AG04449 (cell line): ENCODE measurements around the gene CDK14.

Source experiments
- CTCF ChIA-PET: fragments of 350-600 bp; formaldehyde crosslinking; extraction: SDS; loops from one replicate; lab custom pipeline; 2021; ENCODE audit warnings: antibody characterized with exemption; lab: Yijun Ruan, JAX
- POLR2A ChIA-PET: fragments of 400-600, 350-600 bp; formaldehyde crosslinking; extraction: SDS; loops from one replicate; lab custom pipeline; 2020; ENCODE audit warnings: antibody characterized with exemption, inconsistent platforms; lab: Yijun Ruan, JAX
- DNase-seq: peaks from one replicate; pipeline ENCODE4 v3.0.0-alpha.2; 2010; ENCODE audit warnings: low read depth, low spot score
- H3K4me3 ChIP-seq: 2 replicates; pipeline ENCODE4 v1.5.1; 2011; ENCODE audit warnings: low read depth, mild to moderate bottlenecking, control low read depth, low read length
- CTCF ChIP-seq: IDR thresholded peaks from one replicate; pipeline ENCODE4 v1.5.1; 2011; ENCODE audit warnings: mild to moderate bottlenecking, moderate library complexity, low read length, control low read depth, inconsistent platforms; ENCODE audit not compliant: insufficient read depth; ENCODE audit errors: missing control alignments

The CDK14 gene

GRCh38 chr7:91025906-91026390 is 429.8 kb downstream of the CDK14 start:
- no peak overlapping the region for H3K4me3 ChIP-seq
- POLR2A ChIA-PET: no interaction called here
- CTCF ChIA-PET: interaction anchor here (3.8 kb wide), 1 partner anchor 9 kb away, joined by 21 read pairs; no protein-coding TSS in a partner anchor
- TF ChIP-seq CTCF: no peak
- no peak for DNase-seq

DNA sequence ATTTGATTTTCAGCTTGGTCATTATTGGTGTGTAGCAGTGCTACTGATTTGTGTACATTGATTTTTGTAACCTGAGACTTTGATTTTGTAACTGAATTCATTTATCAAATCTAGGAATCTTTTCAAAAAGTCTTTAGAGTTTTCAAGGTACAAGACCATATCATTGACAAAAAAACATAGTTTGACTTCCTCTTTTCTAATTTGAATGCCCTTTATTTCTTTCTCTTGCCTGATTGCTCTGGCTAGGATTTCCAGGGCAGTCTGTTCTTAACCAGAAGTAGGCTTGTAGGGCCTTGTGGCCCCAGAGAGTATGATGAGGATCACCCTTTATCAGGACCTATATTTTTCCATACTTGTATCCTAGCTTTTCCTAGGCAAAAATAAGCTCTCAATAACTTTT is 433.6 kb downstream of the CDK14 start:
- DNase-seq: no peak
- no peak for TF ChIP-seq CTCF
- CTCF ChIA-PET: no interaction called here
- POLR2A ChIA-PET: no interaction called here
- H3K4me3 ChIP-seq: no peak overlapping the region

DNA sequence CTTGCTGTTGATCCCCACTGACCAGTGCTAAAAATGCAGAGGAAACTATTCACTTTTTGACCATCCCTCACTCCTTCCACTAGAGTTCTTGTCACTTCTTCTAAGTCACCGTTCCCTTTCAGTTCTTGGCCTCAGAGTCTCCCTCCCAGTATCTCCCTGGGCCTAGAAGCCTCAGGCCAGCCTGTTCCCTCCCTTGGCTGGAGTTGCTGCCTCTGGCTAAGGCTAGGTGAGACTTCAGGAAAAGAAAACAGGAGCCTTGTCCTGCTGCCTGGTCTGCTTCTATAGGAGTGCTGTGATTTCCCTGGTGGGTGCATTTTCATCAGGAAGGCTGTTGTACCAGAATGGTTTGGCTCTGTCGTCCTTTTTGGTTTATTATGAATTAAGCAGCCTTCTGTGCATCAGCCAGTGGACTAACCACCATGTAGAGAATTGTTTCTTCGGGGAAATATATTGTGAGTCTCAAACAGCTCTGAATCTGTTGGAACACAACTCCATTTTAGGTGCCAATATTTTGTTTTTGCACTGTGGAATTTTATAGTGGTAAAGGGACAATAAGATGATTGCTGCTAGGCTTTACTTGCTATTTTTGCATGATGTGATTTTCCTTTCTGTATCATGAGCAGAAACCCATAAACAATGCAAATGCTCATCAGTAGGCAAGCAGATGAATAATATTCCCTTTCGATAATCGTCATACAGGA is 434.7 kb downstream of the CDK14 start:
- ChIA-PET POLR2A (no interaction called here), CTCF (no interaction called here)
- H3K4me3 ChIP-seq: no peak overlapping the region
- no peak for DNase-seq
- TF ChIP-seq CTCF: no peak

GRCh38 chr7:91031757-91032156 is 435.6 kb downstream of the CDK14 start:
- no peak overlapping the region for H3K4me3 ChIP-seq
- POLR2A ChIA-PET: no interaction called here

GRCh38 chr7:91033574-91033973 is 437.5 kb downstream of the CDK14 start:
- TF ChIP-seq CTCF: no peak
- no peak overlapping the region for H3K4me3 ChIP-seq
- ChIA-PET POLR2A (no interaction called here), CTCF (interaction anchor here (0.8 to 6.3 kb wide), 14 partner anchors 8 to 581 kb away, joined by 3 to 81 read pairs (median 4); partner anchors contain the start of gene CDK14)
- no peak for DNase-seq

More at GRCh38 chr7:91031757-91032156, 435.6 kb downstream of the CDK14 start:
- no peak for DNase-seq
- TF ChIP-seq CTCF: no peak
- CTCF ChIA-PET: interaction anchor here (1.2 to 6.3 kb wide), 4 partner anchors 9 to 576 kb away, joined by 3 to 81 read pairs (median 10); no protein-coding TSS in a partner anchor
